Ishikawa (cell line): ENCODE measurements around the gene EPHB1.

ENCODE experiments used
- CEBPB ChIP-seq: IDR thresholded peaks from 2 replicates; pipeline ENCODE4 v1.6.1; 2012
- CREB1 ChIP-seq: IDR thresholded peaks from 2 replicates; pipeline ENCODE4 v1.6.1; 2012; ENCODE audit warnings: low read depth
- EGR1 ChIP-seq: IDR thresholded peaks from 2 replicates; pipeline ENCODE4 v1.6.1; 2012
- EP300 ChIP-seq: IDR thresholded peaks from 2 replicates; pipeline ENCODE4 v1.6.1; 2012; ENCODE audit warnings: borderline replicate concordance
- FOXM1 ChIP-seq: IDR thresholded peaks from 2 replicates; pipeline ENCODE4 v1.6.1; 2012; ENCODE audit warnings: low read depth, borderline replicate concordance
- NFIC ChIP-seq: IDR thresholded peaks from 2 replicates; pipeline ENCODE4 v1.6.1; 2012
- RAD21 ChIP-seq: IDR thresholded peaks from 2 replicates; pipeline ENCODE4 v1.6.1; 2012; ENCODE audit warnings: low read depth
- REST ChIP-seq: IDR thresholded peaks from 2 replicates; pipeline ENCODE4 v1.6.1; 2012; ENCODE audit warnings: low read depth, mild to moderate bottlenecking
- TAF1 ChIP-seq: IDR thresholded peaks from 2 replicates; pipeline ENCODE4 v1.6.1; 2012; ENCODE audit warnings: low read depth, mild to moderate bottlenecking
- TCF12 ChIP-seq: IDR thresholded peaks from 2 replicates; pipeline ENCODE4 v1.6.1; 2012; ENCODE audit warnings: low read depth
- TEAD4 ChIP-seq: IDR thresholded peaks from 2 replicates; pipeline ENCODE4 v1.6.1; 2012
- USF1 ChIP-seq: IDR thresholded peaks from 2 replicates; pipeline ENCODE4 v1.6.1; 2012
- YY1 ChIP-seq: IDR thresholded peaks from 2 replicates; pipeline ENCODE4 v1.6.1; 2012; ENCODE audit warnings: low read depth
- ZBTB7A ChIP-seq: IDR thresholded peaks from 2 replicates; pipeline ENCODE4 v1.6.1; 2012; ENCODE audit warnings: low read depth
- TF ChIP-seq, protein P1 (sequence below): IDR thresholded peaks from 2 replicates; pipeline ENCODE4 v1.6.1; 2012

Gene EPHB1

DNA sequence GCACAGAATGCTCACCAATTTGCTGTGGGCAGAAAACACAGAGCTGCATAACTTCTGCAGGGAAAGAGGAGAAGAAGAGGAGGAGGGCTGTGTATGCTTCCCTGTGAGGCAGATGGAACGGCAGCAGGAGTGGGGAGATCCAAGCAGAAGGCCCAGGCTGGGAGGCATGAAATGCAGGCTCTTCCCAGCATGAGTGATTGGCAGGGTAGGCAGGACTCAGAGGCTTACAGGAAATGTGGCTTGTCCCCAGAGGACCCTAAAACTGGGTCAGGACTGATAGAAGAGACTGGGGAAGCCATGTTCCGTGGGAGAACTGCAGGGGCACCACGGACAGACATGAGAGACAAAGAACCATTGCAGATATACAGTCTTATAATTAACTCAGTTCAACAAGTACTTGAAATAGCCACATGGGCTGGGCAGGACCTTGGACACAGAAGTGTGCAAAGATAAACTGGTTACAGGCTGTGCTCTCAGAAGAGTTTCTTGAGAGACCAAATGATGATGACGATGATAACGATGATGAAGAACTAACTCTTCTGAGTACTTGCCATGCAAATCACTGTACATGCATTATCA, 286.9 kb downstream of the EPHB1 start:
- no peak for TF ChIP-seq YY1
- TF ChIP-seq, protein P1, sequence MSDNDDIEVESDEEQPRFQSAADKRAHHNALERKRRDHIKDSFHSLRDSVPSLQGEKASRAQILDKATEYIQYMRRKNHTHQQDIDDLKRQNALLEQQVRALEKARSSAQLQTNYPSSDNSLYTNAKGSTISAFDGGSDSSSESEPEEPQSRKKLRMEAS = no peak
- no peak for TF ChIP-seq TAF1
- no peak for TF ChIP-seq FOXM1
- TF ChIP-seq REST = no peak
- no peak for TF ChIP-seq EP300
- TF ChIP-seq CEBPB = no peak
- no peak for TF ChIP-seq CREB1
- TF ChIP-seq ZBTB7A = no peak
- TF ChIP-seq TCF12 = no peak
- TF ChIP-seq USF1 = no peak
- TF ChIP-seq TEAD4 = no peak
- no peak for TF ChIP-seq EGR1

DNA sequence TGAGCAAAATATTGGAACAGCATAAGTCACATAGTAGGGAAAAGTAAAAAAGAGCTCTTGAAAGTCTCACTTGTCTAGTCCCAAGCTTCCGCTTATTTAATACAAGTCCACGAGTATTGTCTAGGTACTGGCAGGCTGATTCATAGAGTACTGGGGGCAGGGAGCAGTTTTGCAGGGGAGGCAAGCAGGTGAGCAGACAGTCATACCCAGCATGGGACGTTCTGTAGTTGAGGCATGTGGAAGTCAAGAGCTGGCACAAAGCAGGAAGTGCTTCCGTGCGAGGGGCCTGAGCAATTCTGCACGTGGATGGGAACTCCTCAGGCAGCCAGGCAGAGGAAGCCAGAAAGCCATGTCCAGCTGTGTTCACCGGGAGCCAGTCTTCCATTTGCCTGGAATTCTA, 287.6 kb downstream of the EPHB1 start:
- TF ChIP-seq FOXM1 = no peak
- no peak for TF ChIP-seq CREB1
- TF ChIP-seq TAF1 = no peak
- TF ChIP-seq RAD21 = no peak
- TF ChIP-seq REST = no peak
- TF ChIP-seq EGR1 = no peak

DNA sequence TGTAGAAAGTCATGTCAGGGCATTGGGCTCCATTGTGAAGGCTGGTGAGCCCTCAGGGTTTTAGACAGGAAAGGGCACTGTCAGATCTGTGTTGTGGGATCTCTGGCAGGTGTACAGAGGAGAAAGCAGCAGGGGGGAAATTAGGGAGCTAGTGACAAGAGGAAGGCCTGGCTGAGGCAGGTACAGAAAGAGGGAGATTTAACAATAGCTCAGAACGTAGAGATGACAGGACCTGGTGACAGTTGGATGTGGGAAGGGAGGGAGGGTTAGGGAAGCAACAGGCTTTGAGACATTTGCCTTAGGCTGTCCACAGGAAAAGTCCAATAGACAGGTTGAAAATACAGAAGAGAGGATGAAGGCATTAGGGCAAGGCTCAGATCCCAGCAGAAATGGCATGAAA, 288.1 kb downstream of the EPHB1 start:
- TF ChIP-seq EGR1 (no peak), YY1 (no peak), REST (no peak), CEBPB (no peak), NFIC (no peak), TEAD4 (no peak), RAD21 (no peak), TCF12 (no peak), USF1 (no peak), ZBTB7A (no peak), FOXM1 (no peak), CREB1 (no peak), TAF1 (no peak), EP300 (no peak)
- TF ChIP-seq, protein P1 = no peak

GRCh38 chr3:135083756-135084155, 288.7 kb downstream of the EPHB1 start:
- no peak for TF ChIP-seq TCF12
- TF ChIP-seq EP300 = no peak
- TF ChIP-seq NFIC = no peak
- no peak for TF ChIP-seq ZBTB7A
- TF ChIP-seq CREB1 = no peak
- TF ChIP-seq TAF1 = no peak
- TF ChIP-seq EGR1 = no peak
- TF ChIP-seq YY1 = no peak

DNA sequence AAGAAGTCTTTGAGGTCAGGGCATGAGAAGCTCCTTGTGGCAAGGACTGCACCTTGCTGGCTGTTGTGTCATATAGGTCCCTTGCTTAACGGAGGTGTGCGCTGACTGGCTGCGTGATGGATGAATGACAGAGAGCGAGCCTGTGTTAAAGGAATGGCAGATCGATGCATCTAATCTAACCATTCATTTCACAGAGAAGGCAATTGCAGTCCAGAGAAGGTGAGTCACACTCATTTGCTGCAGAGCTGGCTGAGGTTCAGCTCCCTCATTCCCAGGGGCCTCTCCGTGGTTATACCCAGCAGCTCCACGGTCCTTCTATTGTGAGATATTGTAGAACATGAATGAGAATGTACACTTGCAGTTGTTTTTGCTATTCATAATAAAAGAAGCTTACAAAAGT, 289.3 kb downstream of the EPHB1 start:
- TF ChIP-seq USF1 (no peak), TCF12 (no peak), FOXM1 (no peak), CREB1 (no peak), REST (no peak), RAD21 (no peak), ZBTB7A (no peak), YY1 (no peak), EGR1 (no peak), EP300 (no peak), NFIC (no peak)
- TF ChIP-seq, protein P1 = no peak
